Mucosa of descending colon (tissue), 3 donors: ENCODE measurements around the gene IFNL2. TPM values are rescaled to one million over a fixed set of nuclear protein-coding genes. Genes with fewer than 3 reads are reported as not detected.
A peak's percentile ranks its signal among the peaks of the same experiment; 100 is the strongest.
"Not testable (repeated sequence)": the region's sequence is repeated elsewhere in the genome, so short reads cannot be mapped to it uniquely, and the experiment has no call there.

Source experiments
- ATAC-seq: fragments of 200-7000 bp; cut with Tn5 transposase; one replicate; pipeline ENCODE4 v1.9.1; 2020; ENCODE audit warnings: mild to moderate bottlenecking, moderate library complexity
- DNase-seq, 3 donors: peaks; one replicate each; pipeline ENCODE4 v3.0.0-alpha.2; 2020
- H3K36me3 ChIP-seq: fragments of 200-600 bp; one replicate; pipeline ENCODE4 v1.8.0; 2021; ENCODE audit warnings: low read depth, mild to moderate bottlenecking
- H3K4me1 ChIP-seq: fragments of 200-600 bp; one replicate; pipeline ENCODE4 v1.8.0; 2021; ENCODE audit warnings: low read depth, mild to moderate bottlenecking
- H3K4me3 ChIP-seq: fragments of 200-600 bp; one replicate; pipeline ENCODE4 v1.8.0; 2021; ENCODE audit warnings: mild to moderate bottlenecking
- H3K9me3 ChIP-seq: fragments of 200-600 bp; one replicate; pipeline ENCODE4 v1.8.0; 2021; ENCODE audit warnings: mild to moderate bottlenecking
- intact Hi-C, 2 donors: fragments of 100-400 bp; cut with DNase I in 1 of 2; cut with micrococcal nuclease in 1 of 2; formaldehyde crosslinking; loops; one replicate each; pipeline versions ENCODE4 v1.11.0 to v1.11.1; 2022; cut with DNase I, micrococcal nuclease
- total RNA-seq, 3 donors: library from RNA; stranded (reverse); fragmentation: NEBNext Ultra II Directional in 2 of 3; extraction: Animal tissue kit (Norgen Biotek cat#: 25700) in 2 of 3; gene quantifications; one replicate each; pipeline versions ENCODE4 v1.2.1 to v1.2.4, GENCODE V29; 2021 to 2023
- TF ChIP-seq, protein P1 (sequence below): fragments of 200-600 bp; IDR thresholded peaks from one replicate; pipeline ENCODE4 v1.8.0; 2022; ENCODE audit warnings: antibody characterized with exemption, mild to moderate bottlenecking
- donor health status: DM: no; HTN: no; CAD: no; lungs with moderate emphysema.
- donor health status: DM: no; HTN: no; CAD: no.
- donor health status: DM: no; HTN: yes; CAD: no.

Gene IFNL2
- total RNA-seq, 3 donors from 2014 or later: not detected

DNA sequence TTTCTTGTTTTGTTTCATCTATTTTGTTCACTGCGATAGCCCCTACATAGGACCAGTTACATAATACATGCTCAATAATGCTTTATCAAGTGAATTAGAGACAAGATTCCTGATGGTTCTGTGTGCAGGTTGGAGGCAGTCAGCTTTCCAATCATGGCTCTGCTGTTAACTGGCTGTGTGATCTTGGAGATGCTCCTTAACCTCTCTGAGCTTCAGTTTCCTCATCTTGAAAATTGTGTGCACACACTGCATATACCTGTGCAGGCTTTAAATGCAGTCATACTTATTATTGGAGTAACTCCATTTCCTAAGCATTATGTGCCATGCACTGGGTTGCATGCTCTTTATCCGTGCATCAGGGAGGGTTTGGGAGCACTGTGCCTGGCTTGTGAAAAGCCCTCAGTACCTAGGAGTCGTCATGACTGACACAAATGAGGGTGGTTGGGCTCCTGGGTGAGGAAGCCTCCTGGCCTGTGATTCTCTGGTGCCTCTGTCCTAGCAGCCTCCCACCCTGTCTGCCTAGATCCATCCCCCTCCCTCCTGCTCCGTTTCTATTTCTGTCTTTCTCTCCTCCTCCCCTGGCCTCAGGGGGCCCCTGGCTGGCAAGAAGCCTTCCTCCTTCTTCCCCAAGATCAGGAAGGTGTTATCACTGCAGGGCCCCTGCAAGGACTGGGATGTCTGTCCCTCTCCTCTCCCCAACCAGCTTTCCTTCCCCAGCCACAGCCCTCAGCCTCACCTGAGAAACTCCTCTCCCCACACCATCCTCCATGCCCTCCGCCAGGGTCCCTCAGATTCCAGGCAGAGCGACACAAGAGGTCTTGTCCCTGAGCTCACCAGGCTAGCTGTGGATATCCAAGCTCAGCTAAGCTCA lies 36.7 kb downstream of the IFNL2 start:
- no peak overlapping the region for H3K4me3 ChIP-seq
- no peaks in the 10 kb centered on the region for H3K9me3 ChIP-seq
- no peaks in the 10 kb centered on the region for H3K36me3 ChIP-seq
- peaks cover 6% of the 10 kb centered on the region for H3K4me1 ChIP-seq
- ATAC-seq (no peak), DNase-seq (no peak)
- intact Hi-C loops: no loop called here
- TF ChIP-seq, protein P1, sequence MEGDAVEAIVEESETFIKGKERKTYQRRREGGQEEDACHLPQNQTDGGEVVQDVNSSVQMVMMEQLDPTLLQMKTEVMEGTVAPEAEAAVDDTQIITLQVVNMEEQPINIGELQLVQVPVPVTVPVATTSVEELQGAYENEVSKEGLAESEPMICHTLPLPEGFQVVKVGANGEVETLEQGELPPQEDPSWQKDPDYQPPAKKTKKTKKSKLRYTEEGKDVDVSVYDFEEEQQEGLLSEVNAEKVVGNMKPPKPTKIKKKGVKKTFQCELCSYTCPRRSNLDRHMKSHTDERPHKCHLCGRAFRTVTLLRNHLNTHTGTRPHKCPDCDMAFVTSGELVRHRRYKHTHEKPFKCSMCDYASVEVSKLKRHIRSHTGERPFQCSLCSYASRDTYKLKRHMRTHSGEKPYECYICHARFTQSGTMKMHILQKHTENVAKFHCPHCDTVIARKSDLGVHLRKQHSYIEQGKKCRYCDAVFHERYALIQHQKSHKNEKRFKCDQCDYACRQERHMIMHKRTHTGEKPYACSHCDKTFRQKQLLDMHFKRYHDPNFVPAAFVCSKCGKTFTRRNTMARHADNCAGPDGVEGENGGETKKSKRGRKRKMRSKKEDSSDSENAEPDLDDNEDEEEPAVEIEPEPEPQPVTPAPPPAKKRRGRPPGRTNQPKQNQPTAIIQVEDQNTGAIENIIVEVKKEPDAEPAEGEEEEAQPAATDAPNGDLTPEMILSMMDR: no peak

DNA sequence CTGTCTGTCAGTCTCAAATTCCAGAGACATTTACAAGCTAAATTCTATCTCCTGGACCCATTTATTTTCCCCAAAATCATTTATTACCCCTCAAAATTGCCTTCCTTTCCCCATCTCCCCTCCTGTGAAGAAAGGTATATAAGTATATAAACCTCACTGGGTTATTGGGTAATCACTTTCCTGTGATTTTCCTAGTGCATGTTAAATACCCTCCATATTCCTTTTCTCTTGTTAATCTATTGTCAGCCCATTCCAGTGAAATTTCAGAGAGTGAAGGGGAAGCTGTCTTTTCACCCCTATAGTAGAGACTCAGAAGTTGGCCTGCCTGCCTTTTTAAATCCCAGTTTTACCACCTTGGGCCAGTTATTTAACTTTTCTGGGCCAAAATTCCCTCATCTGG lies 37.9 kb downstream of the IFNL2 start:
- ATAC-seq (no peak), DNase-seq (no peak)
- Histone ChIP-seq H3K4me1 (peaks cover 6% of the 10 kb centered on the region), H3K4me3 (no peak overlapping the region), H3K9me3 (no peaks in the 10 kb centered on the region), H3K36me3 (no peaks in the 10 kb centered on the region)
- intact Hi-C loops: no loop called here
- TF ChIP-seq, protein P1: no peak

DNA sequence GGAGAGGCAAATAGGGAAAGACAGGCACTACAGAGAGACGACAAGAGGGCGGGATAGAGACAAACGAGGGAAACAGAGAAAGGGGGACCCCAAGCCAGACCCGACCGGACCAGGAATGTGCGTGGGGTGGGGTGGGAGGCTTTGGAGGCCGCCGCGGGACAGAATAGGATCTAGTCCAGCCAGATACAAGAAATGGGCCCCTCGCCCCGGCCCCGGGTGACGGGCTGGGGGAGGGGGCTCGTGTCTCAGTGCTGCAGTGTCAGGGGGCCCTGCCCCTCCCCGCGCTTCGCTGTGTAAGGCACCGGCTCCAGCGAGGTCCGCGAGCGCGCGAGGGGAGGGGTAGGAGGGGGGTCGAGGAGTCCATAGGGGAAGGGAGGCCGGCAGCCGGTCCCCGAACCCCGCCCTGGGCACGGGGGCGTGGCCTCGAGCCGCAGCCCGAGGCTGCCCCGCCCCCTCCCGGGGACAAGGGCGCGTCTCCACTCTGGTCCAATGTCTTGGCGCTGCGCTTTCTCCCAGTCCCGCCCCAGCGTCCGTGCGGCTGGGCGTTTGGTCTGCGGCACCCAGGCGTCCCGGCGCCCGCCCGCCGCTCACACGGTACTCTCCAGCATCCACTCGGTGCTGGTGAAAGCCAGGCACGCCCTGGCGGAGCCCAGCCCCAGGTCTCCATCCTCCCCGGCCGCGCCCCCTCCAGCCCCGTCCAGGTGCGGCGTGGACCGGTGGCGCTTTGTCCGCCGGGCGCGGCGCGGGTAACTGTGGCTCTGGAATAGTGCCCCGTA lies 39.0 kb downstream of the IFNL2 start:
- Histone ChIP-seq H3K36me3 (no peaks in the 10 kb centered on the region), H3K4me1 (peaks cover 6% of the 10 kb centered on the region), H3K4me3 (no peak overlapping the region), H3K9me3 (no peaks in the 10 kb centered on the region)
- DNase-seq (peak; percentile 55 to 73 (median 62)), ATAC-seq (peak; percentile 93)
- TF ChIP-seq, protein P1: no peak
- intact Hi-C loops: no loop called here

DNA sequence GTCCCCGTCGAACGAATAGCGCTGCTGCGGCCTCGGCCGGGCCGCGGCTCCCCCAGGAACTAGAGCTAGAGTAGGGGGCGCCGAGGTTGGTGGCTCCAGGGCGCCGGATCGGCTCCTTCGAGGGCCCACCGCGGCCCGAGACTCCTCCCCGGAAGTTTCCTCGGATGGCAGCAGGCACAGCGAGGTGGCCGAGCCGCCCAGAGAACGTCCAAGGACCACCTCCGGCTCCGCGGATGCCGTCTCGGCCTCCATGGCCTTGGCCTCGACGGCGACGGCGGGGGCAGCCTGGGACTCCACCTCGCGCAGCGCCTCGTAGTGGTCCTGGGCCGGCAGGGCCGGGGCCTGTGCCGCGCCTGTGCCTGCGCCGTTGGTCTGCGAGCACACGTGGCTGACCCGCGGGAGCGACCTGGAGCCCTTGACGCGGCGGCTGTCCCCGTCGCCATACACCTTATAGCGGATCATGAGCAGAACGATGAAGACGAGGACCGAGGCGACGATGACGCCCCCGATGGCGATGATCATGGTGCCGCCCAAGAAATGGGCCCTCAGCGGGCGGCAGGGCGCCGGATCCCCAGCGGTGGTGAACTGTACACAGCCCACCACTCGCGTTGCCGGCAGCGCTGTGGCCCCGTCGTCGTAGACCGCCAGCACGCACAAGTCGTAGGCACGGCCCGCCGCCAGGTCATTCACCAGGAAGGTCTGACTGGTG lies 39.8 kb downstream of the IFNL2 start:
- DNase-seq: peak in 1 of 3 donors; percentile 56
- peak; percentile 20 for ATAC-seq
- intact Hi-C loops: no loop called here
- Histone ChIP-seq H3K36me3 (no peaks in the 10 kb centered on the region), H3K9me3 (no peaks in the 10 kb centered on the region), H3K4me1 (peaks cover 6% of the 10 kb centered on the region), H3K4me3 (no peak overlapping the region)
- TF ChIP-seq, protein P1: no peak

DNA sequence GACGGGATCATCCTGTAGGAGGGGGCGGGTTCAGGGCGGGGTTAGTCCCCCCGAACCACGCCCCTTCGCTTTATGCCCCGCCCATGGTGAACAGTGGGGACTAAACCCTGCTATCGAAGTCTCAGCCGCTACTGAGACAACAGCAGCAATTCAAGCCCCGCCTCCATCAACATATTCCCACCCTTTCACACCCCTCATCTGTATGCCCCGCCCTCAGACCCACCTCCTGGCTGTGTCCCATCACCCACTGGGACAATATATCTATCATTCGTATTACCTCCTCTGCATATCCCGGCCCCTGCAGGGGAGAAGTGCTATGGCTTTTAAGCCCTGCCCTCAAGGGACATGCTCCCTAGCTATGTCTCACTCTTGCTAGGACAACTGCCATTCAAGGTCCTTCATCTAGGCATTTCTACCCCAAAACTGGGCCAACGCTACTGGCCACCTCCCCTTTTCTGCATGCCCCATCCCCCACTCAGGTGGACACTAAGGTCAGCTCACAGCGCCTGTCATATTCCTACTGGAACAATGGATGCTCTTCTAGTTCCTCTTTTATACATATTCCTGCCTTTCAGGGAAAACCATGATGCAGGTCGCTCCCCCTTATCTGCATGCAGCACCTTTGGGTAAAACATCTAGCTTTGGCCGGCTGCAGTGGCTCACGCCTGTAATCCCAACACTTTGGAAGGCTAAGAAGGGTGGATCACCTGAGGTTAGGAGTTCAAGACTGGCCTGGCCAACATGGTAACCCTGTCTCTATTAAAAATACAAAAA lies 40.5 kb downstream of the IFNL2 start:
- peak in 1 of 3 donors; percentile 9 for DNase-seq

DNA sequence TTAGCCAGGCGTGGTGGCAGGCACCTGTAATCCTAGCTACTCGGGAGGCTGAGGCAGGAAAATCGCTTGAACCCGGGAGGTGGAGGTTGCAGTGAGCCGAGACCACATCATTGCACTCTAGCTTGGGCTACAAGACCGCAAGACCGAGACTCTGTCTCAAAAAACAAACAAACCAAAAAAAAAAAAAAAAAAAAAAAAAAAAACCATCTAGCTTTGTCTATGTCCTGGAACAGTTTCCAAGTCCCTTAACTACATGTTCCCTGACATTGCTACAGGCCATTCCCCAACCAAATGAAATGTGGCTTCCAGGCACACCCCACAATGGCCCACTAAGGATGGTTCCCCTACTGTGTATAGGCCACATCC lies 41.1 kb downstream of the IFNL2 start:
- H3K4me1 ChIP-seq, ATAC-seq, H3K36me3 ChIP-seq, DNase-seq, H3K4me3 ChIP-seq, H3K9me3 ChIP-seq, intact Hi-C loops: not testable (repeated sequence)

More for the DNA sequence above, 40.5 kb downstream of the IFNL2 start:
- Histone ChIP-seq H3K36me3 (no peaks in the 10 kb centered on the region), H3K4me1 (peaks cover 6% of the 10 kb centered on the region), H3K9me3 (no peaks in the 10 kb centered on the region), H3K4me3 (no peak overlapping the region)
- TF ChIP-seq, protein P1: no peak
- no peak for ATAC-seq
- intact Hi-C loops: no loop called here
